ENCODE results near the gene TMEM40.

GRCh38 chr3:12727481-12727880 lies 31.6 kb downstream of the TMEM40 start:
- no peak for TF ChIP-seq NANOG (IDR thresholded peaks at IDR 0.05; ENCODE audit: borderline replicate concordance)
- TF ChIP-seq REST (IDR thresholded peaks at IDR 0.05; ENCODE audit: unreplicated experiment): no peak
- no peak for TF ChIP-seq POLR2AphosphoS5 (IDR thresholded peaks at IDR 0.05; ENCODE audit: low read depth)
- no peak for TF ChIP-seq CTCF (conservative IDR thresholded peaks at IDR 0.05; ENCODE audit: low read depth in 2 of 2)
- no peak for TF ChIP-seq EZH2 (IDR thresholded peaks at IDR 0.05; ENCODE audit: low read depth, unreplicated experiment)
- TF ChIP-seq CREB1 (CRISPR knock-in tag; IDR thresholded peaks at IDR 0.05; ENCODE audit: low read depth): no peak
- TF ChIP-seq EZH2phosphoT487 (IDR thresholded peaks at IDR 0.05; ENCODE audit: unreplicated experiment): no peak
- no peak for TF ChIP-seq STAT1 (IDR thresholded peaks at IDR 0.05; ENCODE audit: unreplicated experiment)
- TF ChIP-seq JUNB (IDR thresholded peaks at IDR 0.05; ENCODE audit: unreplicated experiment): no peak
- no peak for TF ChIP-seq ETS1 (IDR thresholded peaks at IDR 0.05)

Data from GM23338 (cell line).